Choroid plexus epithelial cell (primary cell): ENCODE data around the gene IFT74.
"Not testable (repeated sequence)": the region's sequence is repeated elsewhere in the genome, so short reads cannot be mapped to it uniquely, and the experiment has no call there.

Experiments used
- DNase-seq: peaks from one replicate; pipeline ENCODE4 v3.0.0-alpha.2; 2010; ENCODE audit warnings: low read depth
- H3K4me3 ChIP-seq: 2 replicates; pipeline ENCODE4 v1.5.1; 2011; ENCODE audit warnings: low read depth, mild to moderate bottlenecking, control low read depth, low read length, moderate library complexity
- CTCF ChIP-seq: conservative IDR thresholded peaks from 2 replicates; pipeline ENCODE4 v1.5.1; 2011; ENCODE audit warnings: low read depth, mild to moderate bottlenecking, control low read depth, inconsistent platforms, low read length, moderate library complexity

The IFT74 gene

GRCh38 chr9:27088981-27089380, 132.8 kb downstream of the IFT74 start:
- no peak for TF ChIP-seq CTCF
- DNase-seq, result peak; percentile 79
- no peak overlapping the region for H3K4me3 ChIP-seq

GRCh38 chr9:27089706-27090105, 133.5 kb downstream of the IFT74 start:
- DNase-seq, result no peak
- no peak for TF ChIP-seq CTCF
- H3K4me3 ChIP-seq, result no peak overlapping the region

- no peak overlapping the region for H3K4me3 ChIP-seq
- TF ChIP-seq CTCF, result no peak
- DNase-seq, result no peak
Observed at GRCh38 chr9:27090231-27090630, 134.0 kb downstream of the IFT74 start.

- no peak for DNase-seq
- TF ChIP-seq CTCF, result no peak
- no peak overlapping the region for H3K4me3 ChIP-seq
Observed at GRCh38 chr9:27090711-27091110, 134.5 kb downstream of the IFT74 start.

- not testable (repeated sequence) for DNase-seq
Observed at GRCh38 chr9:27092496-27092895, 136.3 kb downstream of the IFT74 start.

GRCh38 chr9:27093384-27094067, 137.3 kb downstream of the IFT74 start:
- not testable (repeated sequence) for DNase-seq, H3K4me3 ChIP-seq

More at GRCh38 chr9:27092496-27092895, 136.3 kb downstream of the IFT74 start:
- H3K4me3 ChIP-seq, result not testable (repeated sequence)

- H3K4me3 ChIP-seq, result no peak overlapping the region
- peak; percentile 52 for DNase-seq
- no peak for TF ChIP-seq CTCF
Observed at GRCh38 chr9:27094640-27095298, 138.6 kb downstream of the IFT74 start.

- H3K4me3 ChIP-seq, result no peak overlapping the region
- no peak for DNase-seq
- TF ChIP-seq CTCF, result no peak
Observed at GRCh38 chr9:27107241-27107640, 151.0 kb downstream of the IFT74 start.
